H1 (cell line): ENCODE measurements around the gene SH3PXD2A. TPM values are rescaled to one million over a fixed set of nuclear protein-coding genes. Genes with fewer than 3 reads are reported as not detected.
A peak's percentile ranks its signal among the peaks of the same experiment; 100 is the strongest.

Experiments used
- CTCF ChIA-PET: fragments of 300-600 bp; sonication (Branson Sonifier 250); formaldehyde crosslinking; loops from one replicate; lab custom pipeline; 2021; ENCODE audit not compliant: partially characterized antibody; lab: Charles Lee
- POLR2A ChIA-PET: fragments of 300-600 bp; sonication (Branson Sonifier 250); formaldehyde crosslinking; loops from one replicate; lab custom pipeline; 2021; ENCODE audit warnings: inconsistent platforms; ENCODE audit not compliant: partially characterized antibody; lab: Charles Lee
- DNase-seq, 2 experiments: peaks; one replicate each; pipeline versions ENCODE4 v3.0.0 to v3.0.0-alpha.2; 2010 to 2022; ENCODE audit warnings: low spot score in 2 of 2, low read depth in 1 of 2, mixed read lengths in 1 of 2
- FAIRE-seq: peaks from 2 replicates; lab custom pipeline; 2011; peaks lifted over from hg19 to GRCh38; lab: Jason Lieb, UNC
- H2AFZ ChIP-seq: 2 replicates; pipeline ENCODE4 v1.8.1; 2012; ENCODE audit warnings: low read length, inconsistent platforms
- H2AK5ac ChIP-seq: 2 replicates; pipeline ENCODE4 v1.6.1; 2013; ENCODE audit warnings: low read depth, low read length
- H2BK120ac ChIP-seq: replicated peaks from 2 replicates; pipeline ENCODE3; 2013; ENCODE audit warnings: low read depth, low read length, inconsistent platforms
- H2BK12ac ChIP-seq: 2 replicates; pipeline ENCODE4 v1.6.1; 2013; ENCODE audit warnings: low read depth, low read length
- H2BK15ac ChIP-seq: 2 replicates; pipeline ENCODE4 v1.6.1; 2013; ENCODE audit warnings: low read length
- H2BK20ac ChIP-seq: 2 replicates; pipeline ENCODE4 v1.6.1; 2013; ENCODE audit warnings: low read length
- H2BK5ac ChIP-seq: 2 replicates; pipeline ENCODE4 v1.6.1; 2013; ENCODE audit warnings: low read depth, low read length
- H3K14ac ChIP-seq: 2 replicates; pipeline ENCODE4 v1.6.1; 2013; ENCODE audit warnings: inconsistent platforms; ENCODE audit not compliant: insufficient read length
- H3K18ac ChIP-seq: 2 replicates; pipeline ENCODE4 v1.6.1; 2013; ENCODE audit warnings: low read length; ENCODE audit errors: extremely low read depth
- H3K23ac ChIP-seq: 2 replicates; pipeline ENCODE4 v1.6.1; 2013; ENCODE audit warnings: inconsistent platforms; ENCODE audit not compliant: insufficient read length
- H3K23me2 ChIP-seq: 2 replicates; pipeline ENCODE4 v1.6.1; 2013; ENCODE audit warnings: low read depth, low read length
- H3K27ac ChIP-seq: 2 replicates; pipeline ENCODE4 v1.6.1; 2011; ENCODE audit warnings: low read depth, low read length, inconsistent platforms
- H3K27me3 ChIP-seq, 4 experiments: replicated peaks in 1 of 4; 1 replicate in 1 of 4; 2 replicates in 3 of 4; pipeline versions ENCODE4 v1.6.1 to v1.8.1; 2011 to 2013; ENCODE audit warnings: low read length in 3 of 4, mild to moderate bottlenecking in 3 of 4, inconsistent platforms in 2 of 4, mixed read lengths in 2 of 4, moderate library complexity in 1 of 4; ENCODE audit not compliant: control insufficient read depth in 3 of 4, insufficient read depth in 3 of 4; ENCODE audit errors: extremely low read depth in 1 of 4
- H3K36me3 ChIP-seq, 4 experiments: 2 replicates each; pipeline versions ENCODE4 v1.6.1 to v1.8.1; 2011 to 2013; ENCODE audit warnings: mild to moderate bottlenecking in 4 of 4, low read length in 3 of 4, moderate library complexity in 2 of 4, control low read depth in 1 of 4, inconsistent platforms in 1 of 4; ENCODE audit not compliant: insufficient read depth in 4 of 4, control insufficient read depth in 2 of 4
- H3K4ac ChIP-seq: replicated peaks from 2 replicates; pipeline ENCODE3; 2013; ENCODE audit warnings: low read length, low read depth, mixed read lengths, inconsistent platforms; ENCODE audit not compliant: insufficient read length
- H3K4me1 ChIP-seq, 4 experiments: replicated peaks in 1 of 4; 1 replicate in 1 of 4; 2 replicates in 3 of 4; pipeline versions ENCODE4 v1.6.1 to v1.8.1; 2011 to 2013; ENCODE audit warnings: low read length in 3 of 4, inconsistent platforms in 2 of 4, mixed read lengths in 1 of 4; ENCODE audit not compliant: insufficient read depth in 4 of 4, control insufficient read depth in 3 of 4
- H3K4me2 ChIP-seq, 2 experiments: 2 replicates each; pipeline versions ENCODE4 v1.6.1 to v1.8.1; 2011 to 2013; ENCODE audit warnings: low read depth in 2 of 2, low read length in 2 of 2, control low read depth in 1 of 2, inconsistent platforms in 1 of 2, mild to moderate bottlenecking in 1 of 2; ENCODE audit not compliant: insufficient read depth in 1 of 2
- H3K4me3 ChIP-seq, 4 experiments: fragments of 200-600, 300-600 bp in 1 of 4; sonication (generic), shearing (Covaris generic), sonication (Bioruptor Twin) in 1 of 4; 2 replicates each; pipeline versions ENCODE4 v1.5.1 to v1.8.1; 2011 to 2016; ENCODE audit warnings: low read length in 4 of 4, low read depth in 3 of 4, control low read depth in 2 of 4, inconsistent platforms in 2 of 4, mild to moderate bottlenecking in 2 of 4, mixed read lengths in 1 of 4, moderate library complexity in 1 of 4; ENCODE audit not compliant: insufficient read depth in 2 of 4; ENCODE audit errors: extremely low read depth in 1 of 4
- H3K56ac ChIP-seq: replicated peaks from 2 replicates; pipeline ENCODE3; 2013; ENCODE audit warnings: low read depth, mild to moderate bottlenecking, mixed read lengths, low read length, inconsistent platforms; ENCODE audit not compliant: insufficient read length
- H3K79me1 ChIP-seq: 2 replicates; pipeline ENCODE4 v1.6.1; 2013; ENCODE audit warnings: low read depth, low read length, control low read depth
- H3K79me2 ChIP-seq, 2 experiments: 2 replicates each; pipeline versions ENCODE4 v1.6.1 to v1.8.1; 2012 to 2013; ENCODE audit warnings: low read length in 2 of 2, mild to moderate bottlenecking in 2 of 2, inconsistent platforms in 1 of 2; ENCODE audit not compliant: insufficient read depth in 2 of 2, control insufficient read depth in 1 of 2
- H3K9ac ChIP-seq, 4 experiments: replicated peaks in 1 of 4; 1 replicate in 1 of 4; 2 replicates in 3 of 4; pipeline versions ENCODE4 v1.6.1 to v1.8.1; 2011 to 2013; ENCODE audit warnings: low read depth in 3 of 4, low read length in 3 of 4, control low read depth in 2 of 4, mild to moderate bottlenecking in 2 of 4, moderate library complexity in 2 of 4, inconsistent platforms in 1 of 4; ENCODE audit errors: extremely low read depth in 1 of 4
- H3K9me3 ChIP-seq, 2 experiments: 2 replicates each; pipeline versions ENCODE4 v1.6.1 to v1.8.1; 2012 to 2013; ENCODE audit warnings: mild to moderate bottlenecking in 2 of 2, moderate library complexity in 2 of 2, control low read depth in 1 of 2, inconsistent platforms in 1 of 2, low read depth in 1 of 2, low read length in 1 of 2, mixed read lengths in 1 of 2; ENCODE audit not compliant: insufficient read depth in 2 of 2
- H4K20me1 ChIP-seq, 2 experiments: replicated peaks in 1 of 2; 2 replicates each; pipeline versions ENCODE3 to v1.8.1; 2011 to 2013; ENCODE audit warnings: inconsistent platforms in 2 of 2, low read length in 2 of 2, mild to moderate bottlenecking in 1 of 2; ENCODE audit not compliant: insufficient read depth in 2 of 2, control insufficient read depth in 1 of 2
- H4K5ac ChIP-seq: 2 replicates; pipeline ENCODE4 v1.6.1; 2013; ENCODE audit warnings: low read length, low read depth, mixed read lengths, inconsistent platforms; ENCODE audit not compliant: insufficient read length
- H4K8ac ChIP-seq: 2 replicates; pipeline ENCODE4 v1.8.0; 2013; ENCODE audit warnings: mild to moderate bottlenecking, moderate library complexity, low read length, inconsistent platforms; ENCODE audit not compliant: insufficient read depth; ENCODE audit errors: extremely low read depth
- H4K91ac ChIP-seq: replicated peaks from 2 replicates; pipeline ENCODE3; 2013; ENCODE audit warnings: low read length, mixed read lengths, inconsistent platforms; ENCODE audit not compliant: insufficient read length
- CBX8 ChIP-seq: fragments of 300-800, 300-1000 bp; sonication (generic); IDR thresholded peaks from 2 replicates; pipeline ENCODE4 v1.7.1; 2016; ENCODE audit warnings: low read depth, low read length, borderline replicate concordance
- EP300 ChIP-seq, 2 experiments: IDR thresholded peaks; 1 replicate in 1 of 2; 2 replicates in 1 of 2; pipeline ENCODE4 v1.6.1; 2011 to 2012; ENCODE audit warnings: low read depth in 2 of 2, low read length in 2 of 2, mild to moderate bottlenecking in 2 of 2, borderline replicate concordance in 1 of 2, inconsistent platforms in 1 of 2, moderate library complexity in 1 of 2
- KDM5A ChIP-seq: fragments of 200-600 bp; IDR thresholded peaks from 2 replicates; pipeline ENCODE4 v1.7.1; 2012; ENCODE audit warnings: mild to moderate bottlenecking, low read length, inconsistent platforms, mixed read lengths
- POU5F1 ChIP-seq: IDR thresholded peaks from 2 replicates; pipeline ENCODE4 v1.6.1; 2011; ENCODE audit warnings: low read depth, mild to moderate bottlenecking, low read length, moderate library complexity
- YY1 ChIP-seq: IDR thresholded peaks from 2 replicates; pipeline ENCODE4 v1.6.1; 2011; ENCODE audit warnings: low read depth, mild to moderate bottlenecking, low read length
- WGBS, 2 experiments: shearing (Covaris generic) in 1 of 2; methylation state at CpG; one replicate each; pipeline versions ENCODE4 v1.1.6 to v1.1.7; 2013 to 2015; ENCODE audit warnings: low lambda C conversion rate in 2 of 2, mixed read lengths in 2 of 2, inconsistent platforms in 1 of 2, low coverage in 1 of 2, missing lambda C conversion rate in 1 of 2; ENCODE audit not compliant: insufficient replicate concordance in 2 of 2, insufficient coverage in 1 of 2, insufficient read length in 1 of 2; ENCODE audit errors: extremely low coverage in 1 of 2, missing lambda C conversion rate in 1 of 2; 5-methylcytosine and 5-hydroxymethylcytosine counted together
- polyA plus RNA-seq, 7 experiments: library from polyadenylated mRNA; depleted of rRNA in 3 of 7; stranded (reverse) in 5 of 7; unstranded in 2 of 7; fragments of >200 nt in 5 of 7; fragments of 200-250 nt in 2 of 7; gene quantifications; 1 replicate in 5 of 7; 2 replicates in 1 of 7; 4 replicates in 1 of 7; pipeline versions ENCODE4 v1.2.1 to v1.2.3, GENCODE V29; 2011 to 2013; ENCODE audit warnings: missing spikeins in 2 of 7, mixed read lengths in 2 of 7
- total RNA-seq: library from RNA; stranded (reverse); fragmentation: NEBNext Ultra II Directional; extraction: Animal tissue kit (Norgen Biotek cat#: 25700); gene quantifications from 2 replicates; pipeline ENCODE4 v1.2.1, GENCODE V29; 2021
- TF ChIP-seq, protein P1 (sequence below): IDR thresholded peaks from 2 replicates; pipeline ENCODE4 v1.6.1; 2012; ENCODE audit warnings: inconsistent platforms
- TF ChIP-seq, protein P2 (sequence below), 3 experiments: IDR thresholded peaks; 1 replicate in 2 of 3; 2 replicates in 1 of 3; pipeline versions ENCODE4 v1.5.1 to v1.6.1; 2011; ENCODE audit warnings: low read length in 3 of 3, mild to moderate bottlenecking in 3 of 3, inconsistent platforms in 2 of 3, low read depth in 1 of 3, moderate library complexity in 1 of 3; ENCODE audit not compliant: insufficient read depth in 1 of 3; ENCODE audit errors: control extremely low read depth in 1 of 3

SH3PXD2A gene
- total and polyA plus RNA-seq, 2 of the 8 experiments (the other 6 are each of a cell fraction or from before 2014, with no cell fraction given), result 5.4 to 16.3 TPM

DNA sequence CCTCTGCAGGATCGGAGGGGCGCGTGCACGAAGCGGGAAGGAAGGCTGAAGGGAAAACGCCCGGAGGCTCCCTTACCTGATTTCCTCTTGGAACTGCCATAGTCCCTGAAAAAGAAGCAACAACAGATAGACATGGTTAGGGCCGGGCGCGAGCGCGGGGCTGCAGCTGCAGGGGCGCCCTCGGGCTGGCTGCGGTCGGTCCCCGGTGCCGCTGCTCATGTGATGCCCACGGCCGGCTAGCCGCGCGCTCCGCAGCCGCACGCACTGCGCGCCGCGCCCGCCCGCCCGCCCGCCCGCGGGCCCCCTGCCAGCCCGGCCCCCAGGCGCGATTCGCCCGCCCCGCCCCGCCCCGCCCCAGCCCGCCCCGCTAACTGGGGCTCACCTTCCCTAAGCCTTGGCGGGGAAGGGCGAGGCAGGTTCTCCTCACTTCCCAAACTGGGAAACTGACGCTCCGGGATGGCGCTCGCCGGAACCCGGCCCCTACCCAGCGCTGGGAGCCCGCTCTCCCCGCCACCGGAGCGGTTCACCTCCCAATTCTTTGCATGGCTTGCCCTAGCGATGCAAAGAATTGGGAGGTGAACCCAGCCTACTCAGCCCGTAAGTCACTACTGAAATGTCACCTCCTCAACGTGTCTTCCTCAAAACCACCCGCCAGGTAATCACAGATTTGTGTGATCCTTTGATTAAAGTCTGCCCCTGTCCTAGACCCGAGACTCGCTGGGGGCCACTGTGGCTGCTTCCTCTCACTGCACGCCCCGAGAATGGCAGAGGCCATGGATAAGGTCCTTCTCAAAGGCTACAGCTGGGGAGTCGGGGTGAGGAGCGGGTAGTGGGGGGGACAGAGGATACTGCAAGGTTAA, 162.2 kb downstream of the SH3PXD2A start:
- FAIRE-seq, result no peak
- no peak for TF ChIP-seq CBX8
- TF ChIP-seq EP300 (IDR thresholded peaks at IDR 0.05; ENCODE audit: borderline replicate concordance in 1 of 2, low read depth in 2 of 2, low read length in 2 of 2), result no peak
- no peak for TF ChIP-seq POU5F1
- TF ChIP-seq, protein P1, sequence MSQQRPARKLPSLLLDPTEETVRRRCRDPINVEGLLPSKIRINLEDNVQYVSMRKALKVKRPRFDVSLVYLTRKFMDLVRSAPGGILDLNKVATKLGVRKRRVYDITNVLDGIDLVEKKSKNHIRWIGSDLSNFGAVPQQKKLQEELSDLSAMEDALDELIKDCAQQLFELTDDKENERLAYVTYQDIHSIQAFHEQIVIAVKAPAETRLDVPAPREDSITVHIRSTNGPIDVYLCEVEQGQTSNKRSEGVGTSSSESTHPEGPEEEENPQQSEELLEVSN, result peak; percentile 49; the same call in 1 of the 2 replicates
- TF ChIP-seq, protein P2, sequence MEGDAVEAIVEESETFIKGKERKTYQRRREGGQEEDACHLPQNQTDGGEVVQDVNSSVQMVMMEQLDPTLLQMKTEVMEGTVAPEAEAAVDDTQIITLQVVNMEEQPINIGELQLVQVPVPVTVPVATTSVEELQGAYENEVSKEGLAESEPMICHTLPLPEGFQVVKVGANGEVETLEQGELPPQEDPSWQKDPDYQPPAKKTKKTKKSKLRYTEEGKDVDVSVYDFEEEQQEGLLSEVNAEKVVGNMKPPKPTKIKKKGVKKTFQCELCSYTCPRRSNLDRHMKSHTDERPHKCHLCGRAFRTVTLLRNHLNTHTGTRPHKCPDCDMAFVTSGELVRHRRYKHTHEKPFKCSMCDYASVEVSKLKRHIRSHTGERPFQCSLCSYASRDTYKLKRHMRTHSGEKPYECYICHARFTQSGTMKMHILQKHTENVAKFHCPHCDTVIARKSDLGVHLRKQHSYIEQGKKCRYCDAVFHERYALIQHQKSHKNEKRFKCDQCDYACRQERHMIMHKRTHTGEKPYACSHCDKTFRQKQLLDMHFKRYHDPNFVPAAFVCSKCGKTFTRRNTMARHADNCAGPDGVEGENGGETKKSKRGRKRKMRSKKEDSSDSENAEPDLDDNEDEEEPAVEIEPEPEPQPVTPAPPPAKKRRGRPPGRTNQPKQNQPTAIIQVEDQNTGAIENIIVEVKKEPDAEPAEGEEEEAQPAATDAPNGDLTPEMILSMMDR (IDR thresholded peaks at IDR 0.05; ENCODE audit: control extremely low read depth in 1 of 3, insufficient read depth in 1 of 3, low read depth in 1 of 3, low read length in 3 of 3), result no peak
- no peak for TF ChIP-seq YY1
- TF ChIP-seq KDM5A, result no peak

More for the DNA sequence above, 162.2 kb downstream of the SH3PXD2A start:
- peak overlapping the region; percentile 75; the same call in 1 of the 2 replicates for H2BK12ac ChIP-seq
- peak overlapping the region; percentile 69 to 97 for H3K4me2 ChIP-seq
- no peak overlapping the region for H3K14ac ChIP-seq
- no peaks in the 10 kb centered on the region for H3K36me3 ChIP-seq
- no peak overlapping the region for H4K5ac ChIP-seq
- H3K27me3 ChIP-seq, result peaks cover 7 to 37% (median 34%) of the 10 kb centered on the region in 4 experiments
- H3K23ac ChIP-seq, result no peak overlapping the region
- H3K27ac ChIP-seq, result no peak overlapping the region
- DNase-seq, result peak in 1 of 2 experiments; percentile 68
- no peaks in the 10 kb centered on the region for H3K79me1 ChIP-seq
- H3K4me3 ChIP-seq, result peak overlapping the region; percentile 24 to 81 (median 54)
- H3K56ac ChIP-seq, result no peak overlapping the region
- H3K4ac ChIP-seq, result no peak overlapping the region
- CTCF ChIA-PET, result no interaction called here
- H3K23me2 ChIP-seq, result peaks cover 17% of the 10 kb centered on the region; the same call in 1 of the 2 replicates
- no peak overlapping the region for H2AK5ac ChIP-seq
- H4K20me1 ChIP-seq, result peaks cover 0 to 2% of the 10 kb centered on the region in 2 experiments
- peaks cover 3 to 18% (median 14%) of the 10 kb centered on the region in 4 experiments for H3K4me1 ChIP-seq
- H2AFZ ChIP-seq, result no peak overlapping the region
- H2BK15ac ChIP-seq, result no peak overlapping the region
- no peak overlapping the region for H3K9ac ChIP-seq
- H3K18ac ChIP-seq, result 0 out of 2 replicates have a peak overlapping the region, but pooled peaks have one; percentile 1
- no peak overlapping the region for H4K91ac ChIP-seq
- H3K79me2 ChIP-seq, result no peaks in the 10 kb centered on the region
- H2BK5ac ChIP-seq, result no peak overlapping the region
- WGBS, 2 experiments, result 4% methylated on average over 34 of the region's 69 CpGs; no CpG with 5 or more reads in 1 of the 2 experiments
- H2BK20ac ChIP-seq, result no peak overlapping the region
- no peak overlapping the region for H2BK120ac ChIP-seq
- no peak overlapping the region for H4K8ac ChIP-seq
- no peaks in the 10 kb centered on the region for H3K9me3 ChIP-seq
- POLR2A ChIA-PET, result interaction anchor here (1.4 kb wide), 1 partner anchor 32 kb away, joined by 3 read pairs; no protein-coding TSS in a partner anchor
